GM12872 (cell line): ENCODE results near the gene CCNB3.

Experiments used
- CTCF ChIP-seq: IDR thresholded peaks from 3 replicates; pipeline ENCODE4 v1.5.1; 2011; ENCODE audit warnings: low read depth, mild to moderate bottlenecking, low read length, moderate library complexity; ENCODE audit not compliant: insufficient read depth

The CCNB3 gene

GRCh38 chrX:50375481-50376267, 171.1 kb downstream of the CCNB3 start:
- TF ChIP-seq CTCF: no peak

- TF ChIP-seq CTCF: no peak
These were observed 177.3 kb downstream of the CCNB3 start for GRCh38 chrX:50381729-50382415.

GRCh38 chrX:50386520-50386919, 182.0 kb downstream of the CCNB3 start:
- TF ChIP-seq CTCF: no peak

- TF ChIP-seq CTCF: no peak
These were observed 189.3 kb downstream of the CCNB3 start for GRCh38 chrX:50393902-50394301.
